22Rv1 (cell line): ENCODE measurements around the gene GAL.

Source experiments
- CTCF ChIP-seq: fragments of 450-650 bp; IDR thresholded peaks from 2 replicates; pipeline ENCODE4 v1.5.1; 2017; ENCODE audit warnings: mild to moderate bottlenecking
- ZFX ChIP-seq: fragments of 450-650 bp; IDR thresholded peaks from 2 replicates; pipeline ENCODE4 v1.6.1; 2017; ENCODE audit warnings: antibody characterized with exemption, borderline replicate concordance

GRCh38 chr11:68646832-68647231 is 37.5 kb upstream of the GAL start:
- TF ChIP-seq CTCF: no peak
- no peak for TF ChIP-seq ZFX
